ENCODE data around the gene CDK11A.
"Not testable (repeated sequence)": the region's sequence is repeated elsewhere in the genome, so short reads cannot be mapped to it uniquely, and the experiment has no call there.

The CDK11A gene

GRCh38 chr1:1721201-1721600, 3.0 kb downstream of the CDK11A start:
- no peak for DNase-seq

GRCh38 chr1:1715109-1715883, 8.9 kb downstream of the CDK11A start:
- not testable (repeated sequence) for DNase-seq

- DNase-seq = not testable (repeated sequence)
Observed at GRCh38 chr1:1707897-1708296, 16.3 kb downstream of the CDK11A start.

GRCh38 chr1:1707241-1707640, 16.9 kb downstream of the CDK11A start:
- DNase-seq = not testable (repeated sequence)

GRCh38 chr1:1705623-1706022, 18.5 kb downstream of the CDK11A start:
- not testable (repeated sequence) for DNase-seq

GRCh38 chr1:1704284-1704957, 19.7 kb downstream of the CDK11A start:
- DNase-seq = not testable (repeated sequence)

GRCh38 chr1:1703796-1704195, 20.4 kb downstream of the CDK11A start:
- DNase-seq = no peak

- not testable (repeated sequence) for DNase-seq
Observed at GRCh38 chr1:1702506-1702905, 21.7 kb downstream of the CDK11A start.

- DNase-seq = not testable (repeated sequence)
Observed at GRCh38 chr1:1700557-1700956, 23.6 kb downstream of the CDK11A start.

- DNase-seq = not testable (repeated sequence)
Observed at GRCh38 chr1:1700067-1700466, 24.1 kb downstream of the CDK11A start.

- DNase-seq = not testable (repeated sequence)
Observed at GRCh38 chr1:1699061-1699460, 25.1 kb downstream of the CDK11A start.

- not testable (repeated sequence) for DNase-seq
Observed at GRCh38 chr1:1697358-1698183, 26.6 kb downstream of the CDK11A start.

GRCh38 chr1:1696431-1697357, 27.5 kb downstream of the CDK11A start:
- not testable (repeated sequence) for DNase-seq

- DNase-seq = peak; percentile 82
Observed at GRCh38 chr1:1692714-1693647, 31.2 kb downstream of the CDK11A start, which contains the start of gene SLC35E2B. Gene SLC35E2B (minus strand): TSS chr1:1692795. CDS start chr1:1676699, 16,096 bp downstream.

- peak; percentile 67 for DNase-seq
Observed at GRCh38 chr1:1692324-1692713, 31.8 kb downstream of the CDK11A start.

GRCh38 chr1:1691443-1691842, 32.7 kb downstream of the CDK11A start:
- DNase-seq = not testable (repeated sequence)

- DNase-seq = not testable (repeated sequence)
Observed at GRCh38 chr1:1689526-1689925, 34.6 kb downstream of the CDK11A start.

- DNase-seq = no peak
Observed at GRCh38 chr1:1687846-1688245, 36.3 kb downstream of the CDK11A start.

- no peak for DNase-seq
Observed at GRCh38 chr1:1684031-1684681, 40.0 kb downstream of the CDK11A start.

All from NCI-H82 (cell line).